Epithelial cell of prostate (primary cell): ENCODE data around the gene WNK2.
A peak's percentile ranks its signal among the peaks of the same experiment; 100 is the strongest.

Experiments used
- DNase-seq: peaks from one replicate; pipeline ENCODE4 v3.0.0-alpha.2; 2011; ENCODE audit warnings: low read depth, low spot score
- H3K27ac ChIP-seq: fragments of 450-650 bp; 2 replicates; pipeline ENCODE4 v1.5.1; 2017; ENCODE audit warnings: mild to moderate bottlenecking

Gene WNK2

DNA sequence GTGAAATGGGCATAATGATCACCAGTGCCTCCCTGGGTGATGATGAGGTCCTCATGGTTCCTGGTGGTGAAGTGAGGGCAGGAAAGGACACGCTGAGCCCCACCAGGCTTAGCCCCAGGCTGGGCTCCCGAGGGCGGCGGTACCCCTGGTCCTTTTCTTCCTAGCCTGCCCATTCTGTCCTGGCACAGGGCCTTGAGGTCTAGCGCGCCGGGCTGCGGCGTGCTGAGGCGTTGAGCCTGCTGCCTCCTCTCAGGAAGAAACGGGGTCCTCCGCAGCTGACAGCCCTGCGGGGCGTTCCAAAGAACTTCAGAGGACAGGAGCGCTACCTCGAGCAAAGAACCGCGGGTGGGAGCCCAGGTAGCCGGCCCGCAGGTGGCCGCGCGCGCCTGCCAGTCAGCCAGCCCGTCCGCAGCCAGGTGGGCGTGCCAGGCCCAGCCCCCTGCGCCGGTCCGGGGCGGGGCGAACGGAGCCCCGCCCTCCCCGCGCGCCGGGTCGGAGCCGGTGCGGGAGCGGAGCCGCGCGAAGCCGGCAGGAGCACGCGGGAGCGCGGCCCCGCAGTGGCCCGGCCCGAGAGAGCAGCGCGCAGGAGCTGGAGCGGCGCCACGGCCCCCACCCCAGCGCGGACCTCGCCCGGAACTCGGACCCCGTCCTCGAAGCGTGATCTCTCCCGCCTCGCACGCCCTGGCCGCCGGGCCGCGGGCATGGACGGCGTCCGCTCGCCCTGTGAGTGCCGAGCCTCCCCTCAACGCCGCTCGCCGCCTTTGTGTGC is at the start of gene WNK2:
Gene WNK2 (plus strand): TSS at position 477 of the 769 bp plus-strand sequence. CDS start 791 bp downstream, outside the sequence.
- DNase-seq: no peak
- no peak within 1 kb of the TSS for H3K27ac ChIP-seq

DNA sequence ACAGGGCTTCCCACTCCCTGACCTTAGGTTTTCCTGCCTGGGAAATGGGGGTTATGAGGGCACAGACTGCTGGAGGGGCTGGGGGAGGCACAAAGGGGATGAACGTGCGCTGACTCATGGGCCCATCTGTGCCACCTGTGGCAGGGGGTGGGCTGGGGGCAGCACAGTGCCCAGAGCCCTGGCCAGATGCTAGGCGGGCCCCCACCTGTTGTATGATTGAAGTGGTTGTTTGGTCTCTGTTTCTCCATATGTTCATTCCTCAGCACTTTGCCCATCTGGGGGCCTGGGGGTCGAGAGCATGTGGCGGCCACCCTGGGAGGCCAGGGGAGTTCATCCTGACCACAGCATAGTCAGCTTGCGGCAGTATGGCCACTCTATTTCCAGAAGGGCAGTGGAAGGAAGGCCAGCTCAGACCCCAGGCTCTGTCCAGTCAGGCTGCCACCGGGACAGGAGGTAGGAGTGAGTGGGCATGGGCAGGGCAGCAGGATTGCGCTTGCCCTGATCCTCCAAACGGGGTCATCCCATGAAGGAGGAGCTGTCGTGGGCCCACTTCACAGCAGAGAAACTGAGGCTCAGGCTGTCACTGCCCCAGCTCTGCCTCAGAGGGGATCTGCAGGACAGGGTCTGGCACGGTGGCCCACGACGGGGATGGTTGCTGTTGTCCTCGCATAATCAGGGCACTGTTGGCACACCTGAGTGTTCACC is 49.0 kb upstream of the WNK2 start:
- H3K27ac ChIP-seq: no peak overlapping the region
- DNase-seq: no peak

DNA sequence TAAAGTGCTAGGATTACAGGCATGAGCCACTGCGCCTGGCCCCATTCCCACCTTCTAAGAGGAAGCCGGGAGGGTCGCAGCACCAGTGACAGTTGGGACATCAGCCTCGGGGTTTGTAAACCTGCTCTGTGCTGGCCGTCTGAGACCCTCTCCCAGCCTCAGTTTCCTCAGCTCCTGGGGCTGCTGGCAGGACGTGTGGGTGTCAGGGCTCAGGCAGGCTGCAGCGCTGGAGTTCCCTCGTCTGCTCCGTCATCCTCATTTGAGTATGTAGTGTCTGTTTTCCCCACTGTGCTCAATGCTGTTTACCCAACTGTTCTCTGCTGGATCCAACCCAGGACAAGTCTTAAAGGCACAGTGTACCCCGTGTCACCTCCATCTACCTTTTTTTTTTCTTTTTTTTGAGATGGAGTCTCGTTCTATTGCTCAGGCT is 47.9 kb upstream of the WNK2 start:
- DNase-seq: no peak
- H3K27ac ChIP-seq: no peak overlapping the region

- DNase-seq: no peak
- no peak overlapping the region for H3K27ac ChIP-seq
Measured at GRCh38 chr9:93137362-93137761, 46.6 kb upstream of the WNK2 start.

DNA sequence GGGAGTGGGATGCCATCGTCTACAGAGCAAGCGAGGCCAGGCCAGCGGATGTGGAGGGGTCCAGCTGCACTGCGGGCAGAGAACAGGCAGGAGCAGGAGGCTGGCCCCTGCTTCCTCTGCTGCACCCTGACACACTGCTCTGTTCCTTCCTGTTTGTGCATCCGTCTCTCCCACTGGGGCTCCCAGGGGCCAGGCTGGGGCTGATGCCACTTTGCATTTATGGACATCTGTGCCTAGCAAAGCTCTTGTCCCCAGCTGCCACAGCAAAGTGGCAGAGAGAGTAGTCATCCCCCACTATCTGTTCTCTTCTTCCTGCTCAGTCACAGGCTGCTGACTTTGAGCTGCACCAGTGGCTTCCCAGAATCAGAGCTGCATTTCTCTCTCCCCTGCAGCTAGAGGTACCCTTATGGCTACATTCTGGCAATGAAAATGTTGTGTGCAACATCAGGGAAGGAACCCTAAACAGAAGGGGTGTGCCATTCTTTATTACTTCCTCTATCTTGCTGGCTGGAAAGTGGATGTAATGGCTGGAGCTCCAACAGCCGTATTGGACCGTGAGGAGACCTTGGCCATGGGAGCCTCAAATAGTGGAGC is 45.7 kb upstream of the WNK2 start:
- no peak for DNase-seq
- no peak overlapping the region for H3K27ac ChIP-seq

- no peak overlapping the region for H3K27ac ChIP-seq
- DNase-seq: no peak
Measured at GRCh38 chr9:93139365-93140182, 44.4 kb upstream of the WNK2 start.

DNA sequence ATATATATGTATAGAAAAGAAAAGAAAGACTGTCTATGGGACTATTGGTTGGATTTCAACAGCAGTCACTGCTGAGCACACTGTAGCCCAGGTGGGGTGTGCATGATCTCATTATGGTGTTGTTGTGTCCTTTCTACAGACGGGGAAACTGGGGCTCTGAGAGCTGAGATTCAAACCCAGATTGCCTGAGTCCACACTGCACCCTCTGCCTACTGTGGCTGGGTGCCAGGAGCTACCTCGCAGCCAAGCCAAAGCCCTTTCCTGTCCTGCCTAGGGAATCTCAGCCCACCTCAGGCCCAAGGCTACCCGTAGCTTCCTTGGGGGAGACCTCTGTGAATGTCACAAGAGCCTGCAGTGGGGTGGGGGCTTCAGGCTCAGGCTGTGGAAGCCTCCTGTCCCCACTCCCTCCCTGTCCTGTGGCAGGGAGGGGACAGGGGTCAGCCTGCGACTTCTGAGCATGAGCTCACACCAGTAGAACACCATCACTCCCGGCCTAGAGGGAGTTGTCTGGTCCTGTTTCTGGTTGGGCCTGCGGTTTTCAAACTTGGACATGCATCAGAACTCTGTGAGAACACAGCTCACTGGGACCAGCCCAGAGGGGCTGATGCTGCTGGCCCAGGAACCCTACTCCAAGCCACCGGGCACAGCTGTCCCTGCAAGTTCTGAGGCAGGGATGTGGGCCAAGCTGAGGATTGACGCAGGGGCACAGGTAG is 42.0 kb upstream of the WNK2 start:
- H3K27ac ChIP-seq: no peak overlapping the region
- no peak for DNase-seq

DNA sequence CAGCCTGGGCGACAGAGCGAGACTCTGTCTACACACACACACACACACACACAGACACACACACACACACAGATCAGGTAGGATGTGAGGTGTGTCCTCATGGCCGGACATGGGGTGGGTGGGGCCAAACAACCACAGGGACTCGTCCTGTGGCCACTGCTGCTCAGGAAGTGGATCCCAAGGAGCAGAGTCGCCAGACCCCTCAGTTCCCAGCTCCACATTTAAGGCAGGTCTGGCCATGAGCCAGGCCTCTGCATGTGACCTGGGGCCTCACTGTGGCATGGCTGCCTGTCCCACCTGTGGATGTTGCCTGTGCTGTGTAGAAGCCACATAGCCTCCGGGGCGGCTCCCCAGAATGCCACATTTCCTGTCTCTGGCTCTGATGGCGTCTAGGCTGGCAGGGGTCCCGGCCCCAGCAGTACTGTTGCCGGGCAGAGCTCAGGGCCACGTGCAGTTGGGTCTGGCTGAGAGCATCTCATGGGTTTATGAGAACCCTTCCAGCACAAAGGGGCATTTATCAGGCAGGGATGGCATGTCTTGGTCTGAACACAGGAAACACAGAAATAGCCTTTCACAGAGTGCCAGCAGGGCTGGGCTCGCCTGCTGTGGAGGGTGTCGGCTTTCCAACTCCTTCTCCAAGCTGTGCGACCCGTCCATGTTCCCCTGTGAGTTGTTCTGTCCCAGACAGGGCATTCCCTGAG is 40.0 kb upstream of the WNK2 start:
- H3K27ac ChIP-seq: no peak overlapping the region
- DNase-seq: no peak

GRCh38 chr9:93146696-93147095 is 37.2 kb upstream of the WNK2 start:
- peak; percentile 40 for DNase-seq

GRCh38 chr9:93147632-93148031 is 36.3 kb upstream of the WNK2 start:
- no peak for DNase-seq
- no peak overlapping the region for H3K27ac ChIP-seq

More at GRCh38 chr9:93146696-93147095, 37.2 kb upstream of the WNK2 start:
- peak overlapping the region; percentile 19 for H3K27ac ChIP-seq

GRCh38 chr9:93148721-93149120 is 35.2 kb upstream of the WNK2 start:
- H3K27ac ChIP-seq: no peak overlapping the region
- no peak for DNase-seq

DNA sequence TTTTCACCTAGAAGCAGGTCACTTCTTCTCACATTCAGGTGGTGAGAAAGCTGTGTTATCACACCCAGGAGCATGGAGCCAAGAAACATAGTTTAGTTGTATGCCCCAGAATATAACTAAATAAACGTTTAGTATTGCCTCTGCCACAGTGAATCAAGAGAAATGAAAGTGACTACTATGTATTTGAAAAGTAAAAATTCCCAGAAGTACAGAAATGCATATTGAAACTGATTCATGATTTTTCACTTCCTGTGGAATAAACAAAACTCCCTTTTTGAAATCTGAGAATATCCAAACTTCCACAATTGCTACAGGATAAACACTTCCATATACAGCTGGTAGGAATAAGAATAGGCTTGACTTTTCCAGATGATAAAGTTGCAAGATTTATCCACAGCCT is 34.6 kb upstream of the WNK2 start:
- H3K27ac ChIP-seq: no peak overlapping the region
- no peak for DNase-seq

GRCh38 chr9:93151097-93151784 is 32.7 kb upstream of the WNK2 start:
- no peak for DNase-seq
- no peak overlapping the region for H3K27ac ChIP-seq

- H3K27ac ChIP-seq: no peak overlapping the region
- no peak for DNase-seq
Measured at GRCh38 chr9:93154293-93154903, 29.5 kb upstream of the WNK2 start.

DNA sequence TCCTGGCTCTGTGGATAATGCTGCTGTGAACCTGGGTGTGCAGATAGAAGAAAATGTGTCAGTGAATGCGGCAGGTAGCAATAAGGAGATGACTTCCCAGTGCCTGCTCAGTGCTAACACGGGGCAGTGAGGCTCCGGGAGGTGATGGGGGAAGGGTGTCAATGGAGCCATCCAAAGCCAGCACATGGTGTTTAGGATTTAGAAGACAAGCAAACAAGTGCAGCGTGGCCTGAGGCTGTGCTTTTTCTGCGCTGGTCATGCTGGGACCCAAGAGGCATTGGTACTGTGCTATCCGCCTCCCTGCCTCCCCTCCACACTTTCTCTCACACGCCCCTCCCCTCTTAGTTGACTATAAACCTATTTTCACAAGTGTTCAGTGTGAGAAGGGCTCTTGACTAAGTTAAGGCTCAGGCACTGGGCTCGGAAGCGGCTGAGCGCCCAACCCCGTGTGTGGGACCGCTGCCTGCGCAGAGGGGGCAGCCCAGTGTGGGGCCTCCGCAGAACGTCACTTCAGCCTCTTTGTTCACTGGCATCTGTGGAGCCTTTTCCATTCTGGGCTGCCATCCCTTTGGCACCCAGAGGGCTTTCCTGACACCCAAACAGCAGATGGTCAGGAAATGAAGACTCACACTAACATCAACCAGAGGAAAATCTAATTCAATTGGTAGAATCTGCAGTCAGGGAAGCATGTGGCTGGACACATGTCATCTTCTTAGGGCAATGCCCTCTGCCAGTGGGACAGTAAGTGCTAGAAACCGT is 28.0 kb upstream of the WNK2 start:
- H3K27ac ChIP-seq: no peak overlapping the region
- no peak for DNase-seq

DNA sequence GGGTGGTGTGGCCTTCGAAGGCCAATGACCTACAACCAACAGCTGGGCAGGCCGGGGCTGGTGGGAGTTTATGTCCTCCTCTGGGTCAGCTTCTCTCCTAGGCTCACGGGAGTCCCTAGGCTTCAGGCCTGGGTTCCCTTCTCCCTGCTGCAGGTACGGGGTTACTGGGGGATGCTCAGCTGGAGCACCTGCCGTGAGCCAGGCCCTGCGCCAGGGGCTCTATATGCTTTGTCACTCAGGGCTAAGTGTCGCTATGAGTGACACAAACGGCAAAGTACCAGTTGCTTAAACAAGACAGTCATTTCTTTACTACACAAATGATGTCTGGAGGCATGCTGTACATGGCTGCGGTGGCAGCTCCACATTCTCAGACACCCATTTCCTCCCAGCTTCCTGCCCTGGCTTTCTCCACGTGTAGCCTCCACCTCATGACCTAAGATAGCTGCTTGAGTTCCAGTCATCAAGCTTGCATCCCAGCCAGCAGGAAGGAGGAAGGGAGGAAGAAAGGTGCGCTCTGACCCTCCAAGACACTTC is 27.4 kb upstream of the WNK2 start:
- H3K27ac ChIP-seq: no peak overlapping the region
- no peak for DNase-seq
